Measurements from ENCODE around the gene PIGS.

DNA sequence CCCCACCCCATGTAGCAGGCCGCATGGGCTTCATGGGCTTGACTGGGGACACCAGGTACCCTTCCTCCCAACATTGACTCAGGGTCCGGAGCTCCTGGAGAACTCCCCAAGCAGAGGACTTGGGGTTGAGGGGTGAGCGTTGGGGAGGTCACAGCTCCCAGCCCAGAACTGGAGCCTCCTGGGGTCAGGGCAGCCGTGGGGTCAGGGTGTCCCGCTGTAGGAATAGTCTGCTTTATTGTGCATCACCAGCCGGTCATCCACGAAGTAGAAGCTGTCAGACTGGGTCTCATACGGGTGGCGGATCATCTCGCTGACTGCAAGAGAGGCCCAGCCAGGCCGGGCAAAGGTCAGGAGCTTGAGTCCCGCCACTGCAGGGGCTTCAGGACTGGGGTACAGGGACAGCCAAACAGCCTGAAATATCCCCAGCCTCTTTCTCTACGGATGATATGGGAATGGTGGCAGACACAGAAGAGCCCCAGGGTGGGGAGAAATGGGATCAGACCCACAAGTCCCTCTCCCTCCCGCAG is 24.2 kb downstream of the PIGS start:
- TF ChIP-seq GABPA (IDR thresholded peaks at IDR 0.05; ENCODE audit: low read depth): no peak
- TF ChIP-seq, protein P1, sequence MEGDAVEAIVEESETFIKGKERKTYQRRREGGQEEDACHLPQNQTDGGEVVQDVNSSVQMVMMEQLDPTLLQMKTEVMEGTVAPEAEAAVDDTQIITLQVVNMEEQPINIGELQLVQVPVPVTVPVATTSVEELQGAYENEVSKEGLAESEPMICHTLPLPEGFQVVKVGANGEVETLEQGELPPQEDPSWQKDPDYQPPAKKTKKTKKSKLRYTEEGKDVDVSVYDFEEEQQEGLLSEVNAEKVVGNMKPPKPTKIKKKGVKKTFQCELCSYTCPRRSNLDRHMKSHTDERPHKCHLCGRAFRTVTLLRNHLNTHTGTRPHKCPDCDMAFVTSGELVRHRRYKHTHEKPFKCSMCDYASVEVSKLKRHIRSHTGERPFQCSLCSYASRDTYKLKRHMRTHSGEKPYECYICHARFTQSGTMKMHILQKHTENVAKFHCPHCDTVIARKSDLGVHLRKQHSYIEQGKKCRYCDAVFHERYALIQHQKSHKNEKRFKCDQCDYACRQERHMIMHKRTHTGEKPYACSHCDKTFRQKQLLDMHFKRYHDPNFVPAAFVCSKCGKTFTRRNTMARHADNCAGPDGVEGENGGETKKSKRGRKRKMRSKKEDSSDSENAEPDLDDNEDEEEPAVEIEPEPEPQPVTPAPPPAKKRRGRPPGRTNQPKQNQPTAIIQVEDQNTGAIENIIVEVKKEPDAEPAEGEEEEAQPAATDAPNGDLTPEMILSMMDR (IDR thresholded peaks at IDR 0.05): no peak
- no peak for TF ChIP-seq FOSL2 (IDR thresholded peaks at IDR 0.05; ENCODE audit: borderline replicate concordance, low read depth)

Measured in SK-N-SH (cell line).